HL-60 (cell line): ENCODE measurements around the gene CACYBP.

Experiments
- CTCF ChIP-seq: IDR thresholded peaks from one replicate; pipeline ENCODE4 v1.5.1; 2011; ENCODE audit warnings: low read length, control low read depth, inconsistent platforms; ENCODE audit not compliant: insufficient read depth
- GABPA ChIP-seq: IDR thresholded peaks from 2 replicates; pipeline ENCODE4 v1.6.1; 2012; ENCODE audit warnings: low read depth
- SPI1 ChIP-seq: IDR thresholded peaks from 2 replicates; pipeline ENCODE4 v1.6.1; 2012; ENCODE audit warnings: low read depth, mild to moderate bottlenecking, borderline replicate concordance
- TF ChIP-seq, protein P1 (sequence below): IDR thresholded peaks from 2 replicates; pipeline ENCODE4 v1.6.1; 2012; ENCODE audit warnings: low read depth; ENCODE audit not compliant: insufficient replicate concordance

DNA sequence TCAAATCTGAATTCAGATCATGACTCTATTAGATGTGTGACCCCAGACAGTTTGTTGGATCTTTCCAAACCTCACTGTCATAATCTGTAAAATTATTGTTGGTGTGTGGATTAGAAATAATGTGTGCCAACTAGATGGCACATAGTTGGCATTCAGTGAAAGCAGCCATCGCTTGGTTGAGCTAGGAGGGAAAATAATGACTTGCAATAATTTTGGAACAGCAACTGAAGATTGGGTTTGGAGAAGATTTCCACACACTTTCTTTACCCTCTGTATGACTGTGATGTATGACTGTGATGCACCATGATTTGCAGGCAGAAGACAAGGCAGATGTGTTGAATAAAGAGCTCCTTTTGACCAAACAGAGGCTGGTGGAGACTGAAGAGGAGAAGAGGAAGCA, 24.0 kb upstream of the CACYBP start:
- TF ChIP-seq CTCF (no peak), GABPA (no peak), SPI1 (no peak)
- TF ChIP-seq, protein P1, sequence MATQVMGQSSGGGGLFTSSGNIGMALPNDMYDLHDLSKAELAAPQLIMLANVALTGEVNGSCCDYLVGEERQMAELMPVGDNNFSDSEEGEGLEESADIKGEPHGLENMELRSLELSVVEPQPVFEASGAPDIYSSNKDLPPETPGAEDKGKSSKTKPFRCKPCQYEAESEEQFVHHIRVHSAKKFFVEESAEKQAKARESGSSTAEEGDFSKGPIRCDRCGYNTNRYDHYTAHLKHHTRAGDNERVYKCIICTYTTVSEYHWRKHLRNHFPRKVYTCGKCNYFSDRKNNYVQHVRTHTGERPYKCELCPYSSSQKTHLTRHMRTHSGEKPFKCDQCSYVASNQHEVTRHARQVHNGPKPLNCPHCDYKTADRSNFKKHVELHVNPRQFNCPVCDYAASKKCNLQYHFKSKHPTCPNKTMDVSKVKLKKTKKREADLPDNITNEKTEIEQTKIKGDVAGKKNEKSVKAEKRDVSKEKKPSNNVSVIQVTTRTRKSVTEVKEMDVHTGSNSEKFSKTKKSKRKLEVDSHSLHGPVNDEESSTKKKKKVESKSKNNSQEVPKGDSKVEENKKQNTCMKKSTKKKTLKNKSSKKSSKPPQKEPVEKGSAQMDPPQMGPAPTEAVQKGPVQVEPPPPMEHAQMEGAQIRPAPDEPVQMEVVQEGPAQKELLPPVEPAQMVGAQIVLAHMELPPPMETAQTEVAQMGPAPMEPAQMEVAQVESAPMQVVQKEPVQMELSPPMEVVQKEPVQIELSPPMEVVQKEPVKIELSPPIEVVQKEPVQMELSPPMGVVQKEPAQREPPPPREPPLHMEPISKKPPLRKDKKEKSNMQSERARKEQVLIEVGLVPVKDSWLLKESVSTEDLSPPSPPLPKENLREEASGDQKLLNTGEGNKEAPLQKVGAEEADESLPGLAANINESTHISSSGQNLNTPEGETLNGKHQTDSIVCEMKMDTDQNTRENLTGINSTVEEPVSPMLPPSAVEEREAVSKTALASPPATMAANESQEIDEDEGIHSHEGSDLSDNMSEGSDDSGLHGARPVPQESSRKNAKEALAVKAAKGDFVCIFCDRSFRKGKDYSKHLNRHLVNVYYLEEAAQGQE, result no peak
